Fibroblast of pulmonary artery (primary cell): ENCODE results near the gene TANGO2.
A peak's percentile ranks its signal among the peaks of the same experiment; 100 is the strongest.

Source experiments
- DNase-seq: peaks from one replicate; pipeline ENCODE4 v3.0.0-alpha.2; 2010; ENCODE audit warnings: low read depth
- H3K4me3 ChIP-seq: replicated peaks from 2 replicates; pipeline ENCODE4 v1.5.1; 2011; ENCODE audit warnings: low read depth, mild to moderate bottlenecking, control low read depth, low read length, moderate library complexity
- TF ChIP-seq, protein P1 (sequence below): IDR thresholded peaks from 2 replicates; pipeline ENCODE4 v1.5.1; 2011; ENCODE audit warnings: mild to moderate bottlenecking, control low read depth, low read length, inconsistent platforms; ENCODE audit errors: missing control alignments

The TANGO2 gene

GRCh38 chr22:19984851-19985811, 35.8 kb upstream of the TANGO2 start:
- no peak overlapping the region for H3K4me3 ChIP-seq
- TF ChIP-seq, protein P1, sequence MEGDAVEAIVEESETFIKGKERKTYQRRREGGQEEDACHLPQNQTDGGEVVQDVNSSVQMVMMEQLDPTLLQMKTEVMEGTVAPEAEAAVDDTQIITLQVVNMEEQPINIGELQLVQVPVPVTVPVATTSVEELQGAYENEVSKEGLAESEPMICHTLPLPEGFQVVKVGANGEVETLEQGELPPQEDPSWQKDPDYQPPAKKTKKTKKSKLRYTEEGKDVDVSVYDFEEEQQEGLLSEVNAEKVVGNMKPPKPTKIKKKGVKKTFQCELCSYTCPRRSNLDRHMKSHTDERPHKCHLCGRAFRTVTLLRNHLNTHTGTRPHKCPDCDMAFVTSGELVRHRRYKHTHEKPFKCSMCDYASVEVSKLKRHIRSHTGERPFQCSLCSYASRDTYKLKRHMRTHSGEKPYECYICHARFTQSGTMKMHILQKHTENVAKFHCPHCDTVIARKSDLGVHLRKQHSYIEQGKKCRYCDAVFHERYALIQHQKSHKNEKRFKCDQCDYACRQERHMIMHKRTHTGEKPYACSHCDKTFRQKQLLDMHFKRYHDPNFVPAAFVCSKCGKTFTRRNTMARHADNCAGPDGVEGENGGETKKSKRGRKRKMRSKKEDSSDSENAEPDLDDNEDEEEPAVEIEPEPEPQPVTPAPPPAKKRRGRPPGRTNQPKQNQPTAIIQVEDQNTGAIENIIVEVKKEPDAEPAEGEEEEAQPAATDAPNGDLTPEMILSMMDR = no peak
- no peak for DNase-seq

- DNase-seq = no peak
- peak overlapping the region; percentile 62 for H3K4me3 ChIP-seq
- TF ChIP-seq, protein P1 = no peak
Observed at GRCh38 chr22:19986011-19986409, 34.9 kb upstream of the TANGO2 start.

DNA sequence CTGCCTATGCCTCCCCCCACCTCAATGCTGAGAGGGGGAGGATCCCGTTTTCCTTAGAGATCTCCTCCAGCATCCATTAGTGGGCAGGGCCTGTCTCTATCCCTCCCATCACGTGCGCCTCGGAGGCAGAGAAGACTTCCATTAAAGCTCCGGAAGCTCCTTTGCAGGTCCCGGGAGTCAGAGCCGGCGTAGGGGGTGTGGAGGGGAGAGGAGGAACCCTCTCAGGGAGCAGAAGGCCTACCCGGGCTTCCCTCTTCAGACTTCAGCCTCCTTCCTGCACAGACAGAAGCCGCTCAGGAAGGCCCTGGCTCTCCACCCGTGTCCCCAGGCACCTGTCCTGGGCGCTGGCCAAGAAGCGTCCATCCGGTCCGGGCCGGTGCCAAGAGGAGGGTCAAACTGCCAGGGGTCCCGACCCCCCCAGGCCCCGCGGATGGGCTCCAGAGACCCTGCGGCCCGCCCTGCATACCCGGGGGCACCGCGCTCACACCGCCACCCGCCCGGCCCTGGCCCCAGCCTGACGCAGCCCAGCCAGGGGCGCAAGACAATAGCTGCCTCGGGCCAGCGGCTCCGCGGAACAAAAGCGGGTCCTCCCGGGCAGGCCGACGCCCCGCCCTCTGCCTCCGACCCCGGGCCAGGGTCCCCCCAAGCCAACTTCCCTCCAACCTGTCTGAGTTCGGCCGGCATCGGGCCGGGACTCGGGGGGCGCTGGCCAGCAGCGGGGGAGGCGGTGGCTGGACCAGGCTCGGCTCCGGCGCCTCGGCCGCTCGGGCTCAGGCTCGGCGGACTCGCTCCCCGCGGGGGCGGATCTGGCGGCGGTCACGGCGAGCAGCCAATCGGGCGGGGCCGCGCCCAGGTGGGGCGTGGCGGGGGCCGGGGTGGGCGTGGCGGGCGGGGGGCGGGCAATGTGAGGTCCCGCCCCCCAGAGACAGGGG, 34.2 kb upstream of the TANGO2 start:
- TF ChIP-seq, protein P1 = no peak
- H3K4me3 ChIP-seq = peak overlapping the region; percentile 62
- DNase-seq = peak; percentile 71

DNA sequence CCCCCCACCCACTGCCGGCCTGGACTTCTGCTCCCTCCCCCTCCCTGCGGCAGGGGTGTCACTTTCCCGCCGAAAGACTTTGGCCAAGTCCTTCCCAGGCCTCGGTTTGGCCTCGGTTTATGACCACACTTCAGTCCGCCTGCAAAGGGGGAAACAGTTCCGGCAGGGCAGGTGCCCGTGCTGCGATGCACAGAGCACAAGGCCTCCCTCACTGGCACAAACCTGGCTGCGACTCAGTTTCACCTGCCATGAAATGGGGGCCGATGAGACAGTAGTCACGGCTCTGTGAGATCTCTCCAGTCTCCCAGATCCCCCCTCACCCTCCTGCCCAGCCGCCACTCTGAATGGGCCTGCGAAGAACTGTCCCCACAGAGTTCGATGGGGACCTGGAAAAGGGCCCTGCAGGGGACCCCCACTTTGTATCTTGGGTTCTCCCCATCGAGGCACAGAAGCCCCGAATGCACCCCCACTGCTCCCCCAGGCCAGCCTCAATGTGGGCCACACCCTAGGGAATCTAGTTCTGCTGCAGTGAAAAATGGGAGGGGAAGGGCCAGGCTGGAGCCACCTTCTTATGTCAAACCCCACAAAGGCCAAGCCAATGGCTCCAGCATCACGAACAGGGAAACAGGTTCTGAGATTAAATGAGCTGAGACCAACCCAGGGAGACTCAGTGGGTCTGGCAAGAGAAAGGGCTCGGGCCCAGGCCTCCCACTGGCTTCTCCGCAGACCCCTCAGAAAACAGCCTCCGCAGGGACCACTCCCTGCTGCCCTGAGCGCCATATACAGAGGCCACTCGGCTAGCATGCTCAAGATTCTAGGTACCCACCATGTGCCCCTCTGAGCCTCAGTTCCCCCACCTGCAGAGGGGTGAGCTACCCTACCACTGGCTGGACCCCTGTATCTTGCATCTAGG, 33.3 kb upstream of the TANGO2 start:
- H3K4me3 ChIP-seq = no peak overlapping the region
- TF ChIP-seq, protein P1 = no peak
- DNase-seq = no peak

DNA sequence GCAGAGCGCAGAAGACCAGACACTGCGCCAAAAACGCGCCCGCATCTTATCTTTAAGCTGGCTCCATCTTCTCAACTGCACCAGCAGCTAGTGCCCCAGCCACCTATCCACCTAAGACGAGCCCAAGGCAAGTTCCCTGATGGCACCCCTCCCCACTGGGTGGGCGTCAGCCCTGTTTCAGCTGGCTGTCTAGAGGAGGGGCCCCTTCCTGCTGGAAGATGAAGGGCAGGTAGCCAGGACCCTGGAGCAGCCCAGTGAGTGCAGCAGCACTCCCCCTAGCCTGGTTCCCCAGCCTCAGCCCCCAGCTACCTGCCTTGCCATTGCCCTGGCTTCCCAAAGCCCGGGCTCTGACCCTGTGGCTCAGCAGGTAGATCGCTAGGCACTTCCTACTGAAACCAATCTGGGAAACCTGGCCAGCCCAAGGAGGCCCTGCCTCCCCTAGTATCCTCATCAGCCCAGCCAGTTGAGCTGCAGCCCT, 32.5 kb upstream of the TANGO2 start:
- DNase-seq = no peak
- H3K4me3 ChIP-seq = no peak overlapping the region
- TF ChIP-seq, protein P1 = no peak

- TF ChIP-seq, protein P1 = no peak
- H3K4me3 ChIP-seq = no peak overlapping the region
- DNase-seq = no peak
Observed at GRCh38 chr22:19988965-19989724, 31.8 kb upstream of the TANGO2 start.
